NCI-H748 (cell line): ENCODE measurements around the gene CCDC86.

Experiments
- DNase-seq: peaks from one replicate; lab custom pipeline; 2025; ENCODE audit not compliant: unreplicated experiment; lab: John Stamatoyannopoulos, UW

CCDC86 gene

DNA sequence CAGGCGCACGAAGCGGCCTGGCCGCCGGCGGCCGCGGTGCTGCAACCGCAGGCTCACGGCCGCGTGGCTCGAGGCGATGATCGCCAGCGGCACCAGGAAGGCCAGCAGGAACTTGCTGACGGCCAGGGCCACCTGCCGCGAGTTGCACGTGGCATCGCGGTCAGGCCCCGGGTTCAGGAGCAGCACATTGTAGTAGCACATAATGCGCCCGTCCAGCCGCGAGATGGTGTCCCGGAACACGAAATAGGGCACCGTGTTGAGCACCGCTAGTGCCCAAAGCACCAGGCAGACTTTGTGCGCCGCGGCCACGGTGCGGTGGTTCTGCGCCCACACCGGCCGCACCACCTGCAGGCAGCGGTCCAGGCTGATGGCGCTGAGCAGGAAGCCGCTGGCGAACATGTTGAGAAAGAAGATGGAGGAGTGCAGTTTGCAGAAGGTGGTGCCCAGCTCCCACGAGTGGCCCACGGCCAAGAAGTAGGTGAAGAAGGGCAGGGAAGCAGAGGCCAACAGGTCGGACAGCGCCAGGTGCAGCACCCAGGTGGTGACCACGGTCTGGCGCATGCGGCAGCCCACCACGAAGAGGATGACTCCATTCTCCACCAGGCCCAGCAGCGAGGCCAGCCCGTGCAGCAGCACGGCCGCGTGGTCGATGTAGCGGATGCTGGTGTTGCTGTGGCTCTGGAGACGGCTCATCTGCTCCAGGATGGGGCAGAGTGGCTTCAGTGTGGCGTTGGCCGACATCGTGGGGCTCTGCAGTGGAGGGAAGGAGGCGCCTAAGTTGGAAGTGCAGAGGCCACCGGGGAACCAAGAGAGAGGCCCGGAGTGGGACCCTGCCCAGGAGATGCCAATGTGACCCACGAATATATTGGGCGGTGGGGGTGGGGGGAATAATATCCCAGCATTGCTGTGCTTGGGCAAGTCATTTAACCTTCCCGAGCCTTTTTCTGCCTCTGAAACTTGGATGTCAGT, 11.4 kb downstream of the CCDC86 start:
- no peak for DNase-seq

DNA sequence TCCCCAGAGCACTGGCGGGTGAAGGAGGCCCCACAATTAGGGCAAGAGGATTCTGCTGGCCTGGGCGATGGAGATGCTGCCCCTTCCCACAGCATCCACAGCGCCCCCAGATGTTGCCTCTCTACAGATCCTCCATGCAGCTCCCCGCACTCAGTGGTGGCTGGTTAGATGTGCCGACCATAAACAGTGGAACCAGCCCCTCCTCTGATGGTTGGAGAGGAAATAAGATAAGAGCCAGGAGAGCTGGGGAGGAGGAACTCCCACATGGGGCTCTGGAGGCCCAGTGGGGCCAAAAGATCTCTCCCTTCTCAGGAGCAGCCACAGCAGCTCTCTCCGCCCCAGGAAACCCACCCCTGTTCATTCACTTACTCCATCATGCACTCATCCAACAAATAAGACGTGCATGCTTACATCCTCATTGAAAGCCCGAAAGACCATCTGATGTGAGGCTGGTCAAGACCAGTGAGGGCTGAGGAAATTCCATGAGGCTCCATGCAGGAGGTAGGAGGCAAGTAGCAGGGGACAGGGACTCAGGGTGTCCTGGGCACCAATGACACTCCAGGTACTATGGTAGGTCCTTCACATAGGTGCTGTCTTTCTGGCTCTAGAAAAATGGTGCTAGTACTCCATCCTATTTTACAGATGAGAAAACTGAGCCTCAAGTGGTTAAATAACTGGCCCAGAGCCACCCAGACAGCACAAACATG, 12.4 kb downstream of the CCDC86 start:
- DNase-seq, result no peak

DNA sequence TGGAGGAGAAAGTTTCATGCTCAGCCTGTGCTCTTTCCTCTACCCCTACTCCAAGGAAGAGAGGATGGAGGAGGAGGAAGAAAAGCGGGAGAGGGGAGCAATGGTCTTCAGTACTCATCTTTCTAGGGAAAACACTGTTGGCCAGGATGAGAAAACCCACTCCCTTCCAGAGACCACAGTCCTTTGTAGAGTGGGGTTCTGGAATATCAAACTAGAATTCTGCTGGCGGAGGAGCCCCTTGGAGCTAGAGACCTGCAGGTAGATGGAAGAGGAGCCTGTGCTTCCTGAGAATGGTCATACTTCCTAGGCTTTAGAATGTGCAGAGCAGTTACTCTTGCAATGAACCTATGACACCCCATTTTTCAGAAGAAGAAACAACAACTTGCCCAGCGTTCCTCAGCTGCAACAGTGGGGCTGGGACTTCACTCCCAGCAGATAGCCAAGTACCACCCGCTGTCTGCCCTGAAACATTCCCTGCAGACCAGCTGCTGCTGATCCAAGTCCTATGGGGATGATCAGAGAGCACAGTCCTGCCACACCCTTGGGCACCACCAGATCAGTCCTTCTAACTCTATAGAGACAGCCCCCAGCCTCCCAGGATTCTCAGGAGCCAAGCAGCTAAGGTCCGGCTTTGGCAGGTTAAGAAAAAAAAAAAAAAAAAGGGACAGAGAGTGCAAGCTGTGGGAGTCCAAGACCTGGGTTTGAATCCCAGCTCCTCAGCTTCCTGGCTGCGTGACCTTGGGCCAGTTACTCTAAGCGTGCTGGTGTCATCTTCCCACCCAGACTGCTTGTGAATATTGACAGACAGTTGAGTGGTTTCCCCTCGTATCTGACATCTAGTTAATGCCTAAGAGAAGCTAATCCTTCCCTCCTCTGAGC, 13.2 kb downstream of the CCDC86 start:
- no peak for DNase-seq

DNA sequence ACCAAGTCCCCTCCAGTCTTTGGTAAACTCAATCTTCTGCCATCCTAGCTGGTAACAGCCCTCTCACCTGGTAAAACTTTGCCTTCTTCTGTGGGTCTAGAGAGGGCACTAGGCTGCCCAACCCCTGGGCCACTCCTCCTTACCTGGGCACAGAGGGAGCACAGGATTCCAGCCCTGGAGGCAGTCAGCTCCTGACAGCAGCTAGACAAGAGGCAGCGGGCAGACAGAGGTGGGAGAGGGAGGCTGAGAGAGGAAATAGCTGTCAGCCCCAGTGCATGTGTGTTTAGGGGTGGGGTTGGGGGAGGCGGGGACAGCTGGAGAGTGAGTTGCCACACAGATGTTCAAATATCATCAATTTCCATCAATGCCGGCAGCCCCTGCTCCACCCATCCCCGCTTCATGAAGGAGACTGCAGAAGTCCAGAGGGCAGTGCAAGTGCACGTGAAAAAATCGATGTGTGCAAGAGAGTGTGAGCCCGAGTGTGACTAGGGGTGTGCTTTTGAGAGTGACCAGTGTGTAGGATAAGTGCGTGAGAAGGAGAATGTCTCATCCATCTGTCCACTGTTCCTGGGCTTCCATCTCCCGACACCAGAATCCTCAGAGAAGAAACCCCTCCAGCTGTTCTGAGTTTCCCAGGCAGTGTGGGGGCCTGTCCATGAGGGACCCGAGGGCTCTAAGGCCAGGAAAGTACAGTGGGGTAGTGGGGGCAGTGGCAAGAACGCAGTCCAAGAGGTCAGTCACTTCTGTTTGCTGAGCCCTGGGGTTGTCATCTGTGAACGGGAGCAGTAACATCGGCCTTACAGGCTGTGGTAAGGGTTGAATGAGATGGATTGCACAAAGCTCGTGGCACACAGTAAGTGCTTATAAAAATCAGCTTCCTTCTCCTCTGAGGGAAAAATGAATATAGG, 14.1 kb downstream of the CCDC86 start, which contains the start of gene PTGDR2:
Gene PTGDR2, minus strand, starts transcription at position 225 of the 908 bp plus-strand sequence. CDS start 2,228 bp downstream, outside the sequence.
- no peak for DNase-seq

DNA sequence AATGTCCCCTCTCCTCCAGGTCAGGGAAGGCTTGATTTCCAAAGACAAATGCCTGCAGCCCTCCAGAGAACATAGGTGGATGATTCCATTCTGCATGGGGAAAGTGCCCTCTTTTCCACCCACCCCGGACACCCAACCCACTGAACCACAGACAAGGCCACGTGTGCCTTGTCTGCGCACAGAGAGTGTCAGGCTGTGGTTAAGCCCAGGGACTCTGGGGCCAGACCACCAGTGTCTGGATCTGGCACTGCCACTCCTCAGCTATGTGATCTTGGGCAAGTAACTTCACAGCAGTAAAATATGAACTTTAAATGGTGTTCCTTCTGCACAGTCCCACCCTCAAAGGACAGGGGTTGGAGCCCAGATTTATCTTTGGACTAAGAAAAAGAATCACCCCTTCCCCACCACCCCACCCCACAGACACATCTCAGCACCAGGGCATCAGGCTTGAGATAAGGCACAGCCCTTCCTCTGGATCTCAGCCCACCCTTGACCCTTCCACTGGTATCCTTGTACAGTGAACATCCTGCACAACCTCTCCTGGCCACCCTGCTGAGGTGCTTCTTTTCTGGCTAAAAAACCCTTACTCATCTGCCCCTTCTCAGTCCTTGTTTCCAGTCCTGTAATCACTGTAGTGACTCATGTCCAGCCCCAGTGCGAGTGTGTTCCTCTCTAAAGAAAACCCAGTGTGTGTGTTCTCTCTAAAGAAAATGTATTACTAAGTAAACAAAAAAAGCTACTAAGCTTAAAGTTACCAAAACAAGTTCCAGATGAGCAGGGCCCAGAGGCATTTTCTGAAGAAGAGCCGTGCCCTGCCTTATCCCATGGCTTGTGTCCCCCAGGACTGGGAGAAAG, 15.7 kb downstream of the CCDC86 start:
- DNase-seq, result no peak

DNA sequence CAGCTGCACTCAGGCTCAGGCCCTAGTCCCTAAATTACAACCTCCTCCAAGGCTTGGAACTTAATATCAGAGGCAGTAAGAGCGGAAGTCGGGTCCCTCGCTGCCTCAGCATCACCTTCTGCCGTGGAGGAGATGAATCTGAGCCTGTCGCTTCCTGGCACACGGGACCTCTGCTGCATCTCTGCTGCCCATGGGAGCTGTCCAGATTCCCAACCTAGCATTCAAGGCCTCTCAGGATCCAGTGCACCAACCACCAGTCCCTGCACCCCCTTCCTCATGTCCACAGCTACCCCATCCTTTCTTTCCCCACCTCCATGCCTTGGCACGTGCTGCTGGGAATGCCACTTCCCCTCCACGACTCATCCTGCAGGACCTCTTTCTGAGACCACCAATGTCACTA, 16.3 kb downstream of the CCDC86 start:
- DNase-seq, result no peak

DNA sequence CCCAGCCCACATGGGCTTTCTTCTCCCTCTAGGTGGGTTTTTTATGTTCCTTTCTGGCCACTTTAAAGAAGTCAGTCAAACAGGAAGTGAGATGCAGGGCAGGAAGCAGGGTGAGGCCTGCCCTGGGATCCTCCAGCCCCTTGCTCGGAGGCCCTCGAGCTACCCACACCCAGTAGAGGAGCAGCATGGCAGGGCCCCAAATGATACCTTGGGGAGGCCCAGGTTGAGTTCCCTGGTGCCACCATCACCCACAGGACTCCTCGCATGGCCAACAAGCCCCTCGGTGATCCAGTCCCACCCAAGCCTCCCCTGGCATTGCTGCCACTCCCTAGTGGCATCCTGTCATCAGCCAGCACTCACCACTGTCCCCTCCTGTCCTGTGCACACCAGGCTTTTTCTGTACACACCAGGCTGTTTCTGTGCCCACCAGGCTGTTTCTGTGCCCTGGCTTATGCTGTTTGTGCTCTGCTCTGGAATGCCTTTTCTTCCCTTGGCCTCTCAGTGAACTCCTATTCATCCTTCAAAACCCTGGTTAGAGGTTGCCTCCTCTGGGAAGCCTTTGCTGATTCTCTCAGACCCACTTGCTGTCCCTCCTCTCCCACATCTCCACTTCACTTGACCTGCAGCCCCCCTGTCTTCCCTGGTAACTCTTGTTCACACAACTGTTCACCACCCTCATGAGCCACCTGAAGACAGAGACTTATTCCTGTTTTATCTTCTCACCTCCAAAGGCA, 17.0 kb downstream of the CCDC86 start:
- no peak for DNase-seq

DNA sequence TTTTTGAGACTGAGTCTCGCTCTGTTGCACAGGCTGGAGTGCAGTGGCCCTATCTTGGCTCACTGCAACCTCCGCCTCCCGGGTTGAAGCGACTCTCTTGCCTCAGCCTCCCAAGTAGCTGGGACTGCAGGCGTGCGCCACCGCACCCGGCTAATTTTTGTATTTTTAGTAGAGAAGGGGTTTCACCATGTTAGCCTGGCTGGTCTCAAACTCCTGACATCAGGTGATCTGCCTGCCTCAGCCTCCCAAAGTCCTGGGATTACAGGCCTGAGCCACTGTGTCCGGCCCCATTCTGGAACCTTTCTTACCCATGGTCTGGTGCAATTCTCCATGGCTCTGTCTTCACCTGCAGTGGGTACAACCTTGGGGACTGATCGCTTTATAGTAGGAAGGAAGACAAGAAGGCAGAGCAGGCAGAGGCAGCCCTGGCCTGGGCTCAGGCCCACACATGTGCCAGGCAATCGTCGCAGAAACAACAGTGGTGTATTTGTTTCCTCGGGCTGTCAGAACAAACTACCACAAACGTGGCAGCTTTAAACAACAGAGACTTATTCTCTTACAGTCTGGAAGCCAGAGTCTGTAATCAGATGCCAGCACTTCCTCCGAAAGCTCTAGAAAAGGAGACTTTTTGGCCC, 17.8 kb downstream of the CCDC86 start:
- no peak for DNase-seq

DNA sequence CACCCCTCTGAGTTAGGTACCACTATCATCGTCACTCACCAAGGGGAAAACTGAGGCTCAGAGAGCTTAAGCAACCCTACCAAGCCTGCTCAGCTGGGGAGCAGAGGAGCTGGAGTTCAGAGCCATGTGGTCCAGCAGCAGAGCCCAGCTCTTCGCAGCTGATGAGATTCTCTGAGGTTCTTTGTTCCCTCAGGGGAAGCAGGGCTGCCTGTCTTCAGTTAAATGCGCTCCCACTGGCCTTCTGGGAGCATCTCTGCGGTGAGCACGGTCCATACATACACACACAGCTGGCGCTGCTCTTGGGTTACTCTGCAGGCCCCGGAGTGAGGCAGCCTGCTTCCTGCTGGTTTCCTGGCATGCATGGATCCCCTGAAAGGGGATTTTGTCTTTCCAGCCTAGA, 19.0 kb downstream of the CCDC86 start:
- no peak for DNase-seq

DNA sequence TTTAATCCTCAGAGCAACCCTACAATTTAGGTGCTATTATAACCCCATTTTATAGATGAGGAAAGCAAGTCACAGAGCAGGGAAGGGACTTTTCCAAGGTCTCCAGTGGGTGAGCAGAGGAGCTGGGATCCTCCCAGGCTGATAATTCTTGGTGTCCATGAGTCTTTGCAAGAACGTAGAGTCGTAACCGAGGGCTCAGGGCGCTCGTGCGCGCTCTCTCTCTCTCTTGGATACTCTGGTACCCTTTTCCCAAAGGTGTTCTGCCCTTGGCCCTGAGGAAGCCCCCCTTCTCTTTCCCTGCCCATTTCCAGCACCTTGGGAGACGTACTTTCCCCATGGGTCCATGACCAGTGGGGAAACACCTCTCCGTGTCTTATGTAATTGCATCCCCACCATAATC, 20.3 kb downstream of the CCDC86 start:
- no peak for DNase-seq

DNA sequence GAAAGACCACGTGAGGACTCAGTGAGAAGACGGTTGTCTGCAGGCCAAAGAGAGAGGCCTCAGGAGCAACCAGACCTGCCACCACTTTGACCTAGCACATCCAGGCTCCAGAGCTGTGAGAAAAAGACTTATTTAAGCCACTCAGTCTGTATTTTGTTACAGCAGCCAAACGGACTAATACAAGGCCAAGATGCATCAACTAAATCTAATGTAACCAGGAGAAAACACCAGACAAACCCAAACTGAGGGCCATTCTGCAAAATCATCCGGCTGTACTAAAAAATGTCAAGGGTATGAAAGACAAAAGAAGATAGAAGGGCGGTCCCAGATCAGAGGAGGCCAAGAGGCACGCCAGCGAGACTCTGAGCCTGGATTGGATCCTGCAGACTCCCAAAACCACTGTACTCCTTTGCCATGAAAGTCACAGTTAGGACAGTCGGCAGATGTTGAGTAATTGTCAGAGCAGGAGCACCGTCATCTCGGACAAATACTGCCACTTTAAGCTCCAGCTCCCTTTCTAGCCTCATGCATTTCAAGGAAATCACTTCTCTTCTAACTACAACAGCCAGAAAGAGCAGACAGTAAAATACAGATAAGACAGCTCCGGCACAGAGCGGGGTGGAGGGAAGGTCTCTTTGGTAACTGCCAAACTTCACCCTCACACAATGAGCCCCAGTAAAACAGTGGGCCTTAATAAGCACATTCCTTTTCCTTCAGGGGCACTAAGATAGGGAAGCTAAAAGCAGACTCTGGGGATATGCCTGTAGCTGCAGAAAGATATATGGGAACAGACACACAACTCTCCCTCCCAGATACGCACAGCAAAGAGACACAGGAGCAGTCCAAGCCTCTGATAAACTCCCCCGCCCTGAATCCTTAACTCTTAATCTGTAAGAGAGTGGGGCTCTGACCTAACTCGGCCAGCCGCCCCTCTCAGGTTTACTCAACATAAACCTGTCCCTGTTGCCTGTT, 21.9 kb downstream of the CCDC86 start:
- no peak for DNase-seq

DNA sequence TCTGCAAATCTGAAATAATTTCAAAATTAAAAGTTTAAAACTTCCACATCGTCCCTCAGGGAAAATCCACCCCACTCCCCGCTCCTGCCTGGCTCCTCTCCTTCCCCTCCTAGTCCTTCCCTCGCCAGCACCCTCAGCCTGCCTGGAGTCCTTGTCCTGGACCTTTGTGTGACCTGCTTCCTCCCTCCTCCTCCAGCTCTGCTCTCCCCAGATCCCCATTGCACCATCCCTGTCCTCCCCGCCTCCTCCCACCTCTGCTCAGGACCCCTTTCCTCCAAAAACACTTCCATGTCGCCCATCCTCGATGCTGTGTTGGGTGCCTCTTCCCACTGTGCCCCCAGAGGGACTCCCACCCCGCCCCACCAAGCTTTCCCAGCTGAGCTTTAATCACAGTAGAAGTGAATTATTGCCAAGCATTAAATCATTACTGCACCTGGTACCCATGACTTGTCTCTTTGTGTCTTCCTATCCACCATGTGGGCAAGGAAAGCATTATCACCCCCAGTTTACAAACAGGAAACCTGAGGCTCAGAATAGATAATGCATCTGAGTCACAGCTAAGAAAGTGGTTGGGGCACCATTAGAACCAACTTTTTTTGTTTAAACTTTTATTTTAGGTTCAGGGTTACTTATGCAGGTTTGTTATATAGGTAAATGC, 23.1 kb downstream of the CCDC86 start:
- no peak for DNase-seq

DNA sequence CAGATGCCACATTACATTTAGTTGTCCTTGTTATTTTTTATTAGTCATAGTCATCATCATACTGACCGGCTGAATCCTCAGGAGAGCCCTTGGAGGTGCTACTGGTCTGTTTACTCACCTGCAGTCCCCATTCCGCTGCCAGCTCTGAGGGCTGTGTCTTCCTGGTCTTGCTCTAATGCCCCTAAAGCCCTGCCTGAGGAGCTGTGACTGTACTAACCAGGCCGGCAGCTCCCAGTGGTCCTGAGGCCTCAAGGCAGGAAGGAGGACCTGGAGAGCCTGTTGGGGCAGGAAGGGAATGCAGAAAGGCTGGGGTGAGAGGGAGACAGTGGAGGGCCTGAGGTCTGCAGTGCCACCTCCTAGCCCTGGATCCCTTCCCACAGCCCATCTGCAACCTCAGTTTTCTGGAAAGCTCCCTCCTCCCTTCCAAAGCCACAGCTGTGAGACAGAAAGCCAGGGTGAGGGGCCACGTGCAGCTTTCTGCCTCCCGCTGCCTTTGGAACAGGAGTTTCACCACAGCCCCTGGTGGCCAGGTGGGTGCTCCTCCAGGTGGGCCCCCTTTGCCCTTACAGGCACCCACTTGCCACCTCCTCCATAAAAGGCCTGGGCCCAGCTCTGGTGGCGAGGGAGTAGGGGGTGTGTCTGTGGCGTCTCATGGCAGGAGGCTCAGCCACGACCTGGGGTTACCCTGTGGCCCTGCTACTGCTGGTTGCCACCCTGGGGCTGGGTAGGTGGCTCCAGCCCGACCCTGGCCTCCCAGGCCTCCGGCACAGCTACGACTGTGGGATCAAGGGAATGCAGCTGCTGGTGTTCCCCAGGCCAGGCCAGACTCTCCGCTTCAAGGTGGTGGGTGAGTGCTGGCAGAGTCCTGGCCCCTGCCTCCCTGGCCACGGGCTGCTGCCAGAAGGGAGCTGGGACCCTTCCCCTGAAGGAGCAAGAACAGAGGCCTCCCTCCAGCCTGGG, 25.3 kb downstream of the CCDC86 start, which contains the start of gene ZP1:
Gene ZP1, plus strand, starts transcription at position 632 of the 960 bp plus-strand sequence. Its CDS starts 20 bp downstream, at position 652.
- DNase-seq, result no peak

DNA sequence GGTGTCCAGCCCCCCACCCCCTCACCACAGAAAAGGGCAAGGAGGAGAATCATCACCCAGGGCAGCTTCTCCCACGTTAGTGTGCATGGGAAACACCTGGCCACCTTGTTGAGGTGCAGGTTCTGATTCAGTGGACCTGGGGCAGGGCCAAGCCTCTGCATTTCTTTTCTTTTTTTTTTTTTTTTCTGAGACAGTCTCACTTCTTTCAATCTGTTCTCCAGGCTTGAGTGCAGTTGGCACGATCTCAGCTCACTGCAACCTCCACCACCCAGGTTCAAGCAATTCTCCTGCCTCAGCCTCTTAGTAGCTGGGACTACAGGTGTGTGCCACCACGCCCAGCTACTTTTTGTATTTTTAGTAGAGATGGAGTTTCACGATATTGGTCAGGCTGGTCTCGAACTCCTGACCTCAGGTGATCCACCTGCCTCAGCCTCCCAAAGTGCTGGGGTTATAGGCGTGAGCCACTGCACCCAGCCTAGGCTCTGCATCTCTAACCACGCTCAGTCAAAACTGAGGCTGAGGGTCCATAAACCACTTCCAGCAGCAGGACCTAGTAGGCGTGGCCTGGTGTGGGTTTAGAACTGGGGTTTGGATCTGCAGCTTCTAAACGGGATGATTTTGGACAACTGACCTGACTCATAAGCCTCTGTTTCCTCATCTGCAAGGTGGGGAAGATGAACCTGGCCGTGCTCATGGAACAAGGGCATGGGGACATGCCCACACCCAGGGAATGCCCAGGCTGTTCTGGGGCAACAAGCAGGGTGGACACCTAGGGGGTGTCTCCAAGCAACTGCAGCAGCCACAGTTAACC, 26.2 kb downstream of the CCDC86 start:
- DNase-seq, result no peak
